Neuronal stem cell (in vitro differentiated cells): Measurements from ENCODE around the gene SCAMP2.
"Not testable (repeated sequence)": the region's sequence is repeated elsewhere in the genome, so short reads cannot be mapped to it uniquely, and the experiment has no call there.

Experiments used
- DNase-seq: peaks from one replicate; pipeline ENCODE4 v3.0.0-alpha.2; 2013; ENCODE audit warnings: low spot score
- H2AFZ ChIP-seq: one replicate; pipeline ENCODE4 v1.6.1; 2013; ENCODE audit warnings: mild to moderate bottlenecking, low read length, inconsistent platforms
- H2AK5ac ChIP-seq: 2 replicates; pipeline ENCODE4 v1.6.1; 2013; ENCODE audit warnings: low read depth, mild to moderate bottlenecking, inconsistent platforms, low read length, moderate library complexity, mixed read lengths
- H2BK120ac ChIP-seq: 2 replicates; pipeline ENCODE4 v1.6.1; 2013; ENCODE audit warnings: low read depth, mild to moderate bottlenecking, inconsistent platforms, low read length, moderate library complexity, mixed read lengths
- H2BK12ac ChIP-seq: one replicate; pipeline ENCODE4 v1.6.1; 2013; ENCODE audit warnings: low read length, inconsistent platforms
- H2BK15ac ChIP-seq: 2 replicates; pipeline ENCODE4 v1.6.1; 2013; ENCODE audit warnings: mild to moderate bottlenecking, low read length, inconsistent platforms, mixed read lengths
- H2BK5ac ChIP-seq: one replicate; pipeline ENCODE4 v1.6.1; 2013; ENCODE audit warnings: inconsistent platforms, mild to moderate bottlenecking, low read length, moderate library complexity
- H3K14ac ChIP-seq: one replicate; pipeline ENCODE4 v1.6.1; 2013; ENCODE audit warnings: low read length, inconsistent platforms
- H3K18ac ChIP-seq: 2 replicates; pipeline ENCODE4 v1.6.1; 2013; ENCODE audit warnings: low read length, inconsistent platforms
- H3K23ac ChIP-seq: 2 replicates; pipeline ENCODE4 v1.6.1; 2013; ENCODE audit warnings: low read depth, mild to moderate bottlenecking, mixed read lengths, low read length, inconsistent platforms; ENCODE audit not compliant: poor library complexity
- H3K27ac ChIP-seq: replicated peaks from 3 replicates; pipeline ENCODE4 v1.5.1; 2013; ENCODE audit warnings: low read length, inconsistent platforms
- H3K27me3 ChIP-seq, 3 experiments: 2 replicates each; pipeline ENCODE4 v1.6.1; 2013; ENCODE audit warnings: low read length in 3 of 3, mild to moderate bottlenecking in 2 of 3, inconsistent platforms in 1 of 3, low read depth in 1 of 3, mixed read lengths in 1 of 3, moderate library complexity in 1 of 3; ENCODE audit not compliant: control insufficient read depth in 3 of 3, insufficient read depth in 3 of 3
- H3K36me3 ChIP-seq, 2 donors: replicated peaks in 1 of 2; 2 replicates each; pipeline ENCODE4 v1.6.1; 2013; ENCODE audit warnings: low read length in 2 of 2; ENCODE audit not compliant: control insufficient read depth in 2 of 2, insufficient read depth in 2 of 2
- H3K4ac ChIP-seq: 2 replicates; pipeline ENCODE4 v1.6.1; 2013; ENCODE audit warnings: inconsistent platforms, mild to moderate bottlenecking, low read length, moderate library complexity
- H3K4me1 ChIP-seq, 2 donors: 1 replicate in 1 of 2; 2 replicates in 1 of 2; pipeline ENCODE4 v1.6.1; 2013; ENCODE audit warnings: low read length in 2 of 2, low read depth in 1 of 2; ENCODE audit not compliant: control insufficient read depth in 2 of 2, insufficient read depth in 1 of 2
- H3K4me2 ChIP-seq: one replicate; pipeline ENCODE4 v1.6.1; 2013; ENCODE audit warnings: mild to moderate bottlenecking, low read length, inconsistent platforms; ENCODE audit not compliant: insufficient read depth, poor library complexity, severe bottlenecking
- H3K4me3 ChIP-seq, 2 donors: 2 replicates each; pipeline ENCODE4 v1.5.1; 2013; ENCODE audit warnings: low read length in 2 of 2, mild to moderate bottlenecking in 2 of 2, inconsistent platforms in 1 of 2, moderate library complexity in 1 of 2
- H3K79me1 ChIP-seq: one replicate; pipeline ENCODE4 v1.6.1; 2013; ENCODE audit warnings: low read depth, mild to moderate bottlenecking, inconsistent platforms, low read length, moderate library complexity
- H3K9ac ChIP-seq: one replicate; pipeline ENCODE4 v1.6.1; 2013; ENCODE audit warnings: mild to moderate bottlenecking, low read depth, low read length, inconsistent platforms; ENCODE audit not compliant: poor library complexity
- H3K9me3 ChIP-seq, 2 donors: replicated peaks in 1 of 2; 2 replicates each; pipeline versions ENCODE3 to v1.6.1; 2013; ENCODE audit warnings: low read length in 2 of 2, mild to moderate bottlenecking in 2 of 2, inconsistent platforms in 1 of 2, low read depth in 1 of 2, mixed read lengths in 1 of 2, moderate library complexity in 1 of 2; ENCODE audit not compliant: control insufficient read depth in 2 of 2, insufficient read depth in 1 of 2
- H4K8ac ChIP-seq: one replicate; pipeline ENCODE4 v1.6.1; 2013; ENCODE audit warnings: low read depth, mild to moderate bottlenecking, inconsistent platforms, low read length, moderate library complexity
- H4K91ac ChIP-seq: one replicate; pipeline ENCODE4 v1.6.1; 2013; ENCODE audit warnings: low read length, low read depth, mild to moderate bottlenecking, inconsistent platforms; ENCODE audit not compliant: poor library complexity
- WGBS, 2 donors: extraction: QIAGEN DNeasy Blood & Tissue Kit; methylation state at CpG; one replicate each; pipeline ENCODE4 v1.1.7; 2013; ENCODE audit warnings: missing lambda C conversion rate in 2 of 2, mixed read lengths in 1 of 2; ENCODE audit not compliant: insufficient read length in 2 of 2, insufficient replicate concordance in 1 of 2; ENCODE audit errors: extremely low coverage in 2 of 2; 5-methylcytosine and 5-hydroxymethylcytosine counted together

Gene SCAMP2

GRCh38 chr15:74888716-74889115 is 15.6 kb upstream of the SCAMP2 start:
- Histone ChIP-seq H3K36me3 (peaks cover 19 to 27% of the 10 kb centered on the region in 2 donors), H4K8ac (no peak overlapping the region), H3K27ac (no peak overlapping the region), H2BK5ac (no peak overlapping the region), H2BK120ac (peak overlapping the region; percentile 19), H3K18ac (no peak overlapping the region), H4K91ac (no peak overlapping the region), H3K27me3 (no peaks in the 10 kb centered on the region), H2AFZ (peak overlapping the region; percentile 91), H3K14ac (no peak overlapping the region), H2BK12ac (no peak overlapping the region), H3K9ac (peak overlapping the region; percentile 45), H2AK5ac (no peak overlapping the region), H3K9me3 (no peaks in the 10 kb centered on the region), H3K4me2 (no peak overlapping the region), H3K4me3 (peak overlapping the region; percentile 51 to 67), H3K4ac (no peak overlapping the region), H3K23ac (peak overlapping the region; percentile 38), H2BK15ac (no peak overlapping the region), H3K79me1 (no peaks in the 10 kb centered on the region), H3K4me1 (peaks cover 7% of the 10 kb centered on the region in 2 donors)
- DNase-seq: no peak
- WGBS, 2 donors: no CpG with 5 or more reads among the region's 4 CpGs

- peaks cover 10 to 16% of the 10 kb centered on the region in 2 donors for H3K36me3 ChIP-seq
- H3K4me3 ChIP-seq, H3K27ac ChIP-seq, H3K4me1 ChIP-seq, H3K9me3 ChIP-seq, H2BK12ac ChIP-seq, H3K4me2 ChIP-seq, H3K4ac ChIP-seq, H2BK15ac ChIP-seq, H3K9ac ChIP-seq, H3K23ac ChIP-seq, H2AFZ ChIP-seq, H3K18ac ChIP-seq, H2BK120ac ChIP-seq, H2AK5ac ChIP-seq, DNase-seq, H3K27me3 ChIP-seq, H3K14ac ChIP-seq, H2BK5ac ChIP-seq, H4K8ac ChIP-seq, H4K91ac ChIP-seq, H3K79me1 ChIP-seq: not testable (repeated sequence)
- WGBS, 2 donors: no CpG with 5 or more reads among the region's 10 CpGs
Measured at GRCh38 chr15:74887537-74888193, 14.5 kb upstream of the SCAMP2 start.

GRCh38 chr15:74885461-74885860 is 12.3 kb upstream of the SCAMP2 start:
- Histone ChIP-seq H3K9ac (no peak overlapping the region), H3K23ac (no peak overlapping the region), H2BK120ac (no peak overlapping the region), H3K4ac (no peak overlapping the region), H2BK5ac (no peak overlapping the region), H3K14ac (no peak overlapping the region), H3K4me3 (no peak overlapping the region), H3K9me3 (peaks cover 6 to 11% of the 10 kb centered on the region in 2 donors), H4K91ac (no peak overlapping the region), H3K4me2 (no peak overlapping the region), H2AK5ac (no peak overlapping the region), H3K27me3 (no peaks in the 10 kb centered on the region), H3K79me1 (no peaks in the 10 kb centered on the region), H3K27ac (no peak overlapping the region), H4K8ac (no peak overlapping the region), H3K18ac (no peak overlapping the region), H2AFZ (no peak overlapping the region), H3K4me1 (peaks cover 7% of the 10 kb centered on the region in 2 donors), H2BK12ac (no peak overlapping the region), H3K36me3 (no peaks in the 10 kb centered on the region), H2BK15ac (no peak overlapping the region)
- WGBS, 2 donors: no CpG with 5 or more reads among the region's 5 CpGs
- DNase-seq: no peak

- no peak overlapping the region for H3K4me3 ChIP-seq
- H3K27me3 ChIP-seq: no peaks in the 10 kb centered on the region
- no peak overlapping the region for H2BK15ac ChIP-seq
- H2AK5ac ChIP-seq: no peak overlapping the region
- no peak overlapping the region for H3K4me2 ChIP-seq
- H2BK120ac ChIP-seq: no peak overlapping the region
- no peak overlapping the region for H3K18ac ChIP-seq
- no peak overlapping the region for H3K4ac ChIP-seq
- no peak overlapping the region for H4K8ac ChIP-seq
- H3K27ac ChIP-seq: no peak overlapping the region
- no peak overlapping the region for H3K9ac ChIP-seq
- H2BK5ac ChIP-seq: no peak overlapping the region
- no peak for DNase-seq
- H4K91ac ChIP-seq: no peak overlapping the region
- H3K23ac ChIP-seq: no peak overlapping the region
- no peak overlapping the region for H2AFZ ChIP-seq
- peaks cover 6 to 7% of the 10 kb centered on the region in 2 donors for H3K4me1 ChIP-seq
- no CpG with 5 or more reads among the region's 4 CpGs for WGBS, 2 donors
- H3K14ac ChIP-seq: no peak overlapping the region
- H3K36me3 ChIP-seq: no peaks in the 10 kb centered on the region
- no peak overlapping the region for H2BK12ac ChIP-seq
- peaks cover 6 to 11% of the 10 kb centered on the region in 2 donors for H3K9me3 ChIP-seq
- no peaks in the 10 kb centered on the region for H3K79me1 ChIP-seq
Measured at GRCh38 chr15:74884428-74885223, 11.5 kb upstream of the SCAMP2 start.
